Measurements from ENCODE around the gene ZDHHC1. TPM values are rescaled to one million over a fixed set of nuclear protein-coding genes. Genes with fewer than 3 reads are reported as not detected.
A peak's percentile ranks its signal among the peaks of the same experiment; 100 is the strongest.

The ZDHHC1 gene
- total and polyA plus RNA-seq, 2 of the 13 experiments (the other 11 are each of a cell fraction or from before 2014, with no cell fraction given), result 0.51 to 1.1 TPM

DNA sequence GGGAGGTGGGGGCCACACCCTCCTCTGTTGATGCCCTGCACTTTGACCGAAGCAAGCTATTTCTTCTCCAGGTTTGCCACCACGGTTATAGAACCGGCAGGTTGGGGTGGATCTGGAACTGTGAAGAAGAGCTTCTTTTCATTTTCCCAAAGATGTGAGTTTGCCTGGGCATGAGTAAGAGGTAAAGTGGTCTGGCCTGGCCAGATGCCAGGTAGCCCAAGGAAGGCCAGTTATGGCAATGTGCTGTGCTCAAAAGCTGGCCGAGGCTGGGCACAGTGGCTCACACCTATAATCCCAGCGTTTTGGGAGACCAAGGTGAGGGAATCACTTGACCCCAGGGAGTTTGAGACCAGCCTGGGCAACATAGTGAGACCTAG is 46.0 kb upstream of the ZDHHC1 start (continued):
- TF ChIP-seq, protein P1, sequence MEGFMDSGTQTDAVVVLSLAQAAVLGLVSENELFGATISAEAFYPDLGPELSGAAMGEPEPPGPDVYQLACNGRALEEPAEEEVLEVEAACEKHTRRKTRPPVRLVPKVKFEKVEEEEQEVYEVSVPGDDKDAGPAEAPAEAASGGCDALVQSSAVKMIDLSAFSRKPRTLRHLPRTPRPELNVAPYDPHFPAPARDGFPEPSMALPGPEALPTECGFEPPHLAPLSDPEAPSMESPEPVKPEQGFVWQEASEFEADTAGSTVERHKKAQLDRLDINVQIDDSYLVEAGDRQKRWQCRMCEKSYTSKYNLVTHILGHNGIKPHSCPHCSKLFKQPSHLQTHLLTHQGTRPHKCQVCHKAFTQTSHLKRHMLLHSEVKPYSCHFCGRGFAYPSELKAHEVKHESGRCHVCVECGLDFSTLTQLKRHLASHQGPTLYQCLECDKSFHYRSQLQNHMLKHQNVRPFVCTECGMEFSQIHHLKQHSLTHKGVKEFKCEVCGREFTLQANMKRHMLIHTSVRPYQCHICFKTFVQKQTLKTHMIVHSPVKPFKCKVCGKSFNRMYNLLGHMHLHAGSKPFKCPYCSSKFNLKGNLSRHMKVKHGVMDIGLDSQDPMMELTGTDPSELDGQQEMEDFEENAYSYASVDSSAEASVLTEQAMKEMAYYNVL (CRISPR knock-in tag; IDR thresholded peaks at IDR 0.05; ENCODE audit: borderline replicate concordance), result no peak
- TF ChIP-seq, protein P2, sequence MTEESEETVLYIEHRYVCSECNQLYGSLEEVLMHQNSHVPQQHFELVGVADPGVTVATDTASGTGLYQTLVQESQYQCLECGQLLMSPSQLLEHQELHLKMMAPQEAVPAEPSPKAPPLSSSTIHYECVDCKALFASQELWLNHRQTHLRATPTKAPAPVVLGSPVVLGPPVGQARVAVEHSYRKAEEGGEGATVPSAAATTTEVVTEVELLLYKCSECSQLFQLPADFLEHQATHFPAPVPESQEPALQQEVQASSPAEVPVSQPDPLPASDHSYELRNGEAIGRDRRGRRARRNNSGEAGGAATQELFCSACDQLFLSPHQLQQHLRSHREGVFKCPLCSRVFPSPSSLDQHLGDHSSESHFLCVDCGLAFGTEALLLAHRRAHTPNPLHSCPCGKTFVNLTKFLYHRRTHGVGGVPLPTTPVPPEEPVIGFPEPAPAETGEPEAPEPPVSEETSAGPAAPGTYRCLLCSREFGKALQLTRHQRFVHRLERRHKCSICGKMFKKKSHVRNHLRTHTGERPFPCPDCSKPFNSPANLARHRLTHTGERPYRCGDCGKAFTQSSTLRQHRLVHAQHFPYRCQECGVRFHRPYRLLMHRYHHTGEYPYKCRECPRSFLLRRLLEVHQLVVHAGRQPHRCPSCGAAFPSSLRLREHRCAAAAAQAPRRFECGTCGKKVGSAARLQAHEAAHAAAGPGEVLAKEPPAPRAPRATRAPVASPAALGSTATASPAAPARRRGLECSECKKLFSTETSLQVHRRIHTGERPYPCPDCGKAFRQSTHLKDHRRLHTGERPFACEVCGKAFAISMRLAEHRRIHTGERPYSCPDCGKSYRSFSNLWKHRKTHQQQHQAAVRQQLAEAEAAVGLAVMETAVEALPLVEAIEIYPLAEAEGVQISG (CRISPR knock-in tag; IDR thresholded peaks at IDR 0.05), result no peak

DNA sequence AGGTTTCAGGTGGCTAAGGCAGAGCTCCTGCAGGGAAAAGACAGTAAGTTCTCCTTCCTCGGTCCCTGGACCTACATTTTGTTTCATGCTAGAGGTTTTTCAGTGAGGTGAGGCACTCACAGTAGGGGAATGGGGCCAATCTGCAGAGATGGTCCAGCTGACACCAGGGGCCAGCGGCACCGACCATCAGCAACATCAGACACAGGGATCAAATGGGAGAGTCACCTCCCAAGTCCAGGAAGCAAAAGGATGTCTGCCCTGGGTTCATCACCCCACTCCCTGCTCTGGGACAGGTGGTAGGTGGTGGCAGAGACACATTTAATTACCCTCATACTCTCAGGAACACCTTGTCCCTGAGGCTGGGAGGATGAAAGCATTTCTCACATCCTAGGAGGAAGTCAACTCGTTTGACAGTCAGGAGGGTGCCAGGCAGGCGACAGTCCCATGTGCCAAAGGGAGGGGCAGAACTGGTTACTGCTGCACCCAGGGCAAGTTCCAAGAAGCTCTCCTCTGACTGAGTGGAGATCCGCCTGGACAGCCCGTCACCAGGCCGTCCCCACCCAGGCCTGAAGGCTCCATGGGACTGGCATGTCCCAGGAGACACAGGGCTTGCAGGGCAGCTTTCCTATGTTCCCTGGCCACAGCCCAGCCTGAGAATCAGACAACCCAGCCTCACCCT is 45.5 kb upstream of the ZDHHC1 start:
- no peak overlapping the region for H3K4me2 ChIP-seq (ENCODE audit: low read depth, low read length)
- peaks cover 8% of the 10 kb centered on the region for H3K79me2 ChIP-seq (ENCODE audit: insufficient read depth, low read length)
- H4K20me1 ChIP-seq (ENCODE audit: insufficient read depth, low read length), result peaks cover 7% of the 10 kb centered on the region; the same call in 1 of the 2 replicates
- no peak overlapping the region for H3K27ac ChIP-seq (ENCODE audit: extremely low read length, insufficient read depth, low read length)
- TF ChIP-seq GABPA (IDR thresholded peaks at IDR 0.05; ENCODE audit: low read depth, low read length), result 0 out of 2 replicates have a peak, but pooled peaks have one; percentile 7
- no peak for TF ChIP-seq GABPA (CRISPR knock-in tag; IDR thresholded peaks at IDR 0.05; ENCODE audit: low read depth)
- TF ChIP-seq, protein P3, sequence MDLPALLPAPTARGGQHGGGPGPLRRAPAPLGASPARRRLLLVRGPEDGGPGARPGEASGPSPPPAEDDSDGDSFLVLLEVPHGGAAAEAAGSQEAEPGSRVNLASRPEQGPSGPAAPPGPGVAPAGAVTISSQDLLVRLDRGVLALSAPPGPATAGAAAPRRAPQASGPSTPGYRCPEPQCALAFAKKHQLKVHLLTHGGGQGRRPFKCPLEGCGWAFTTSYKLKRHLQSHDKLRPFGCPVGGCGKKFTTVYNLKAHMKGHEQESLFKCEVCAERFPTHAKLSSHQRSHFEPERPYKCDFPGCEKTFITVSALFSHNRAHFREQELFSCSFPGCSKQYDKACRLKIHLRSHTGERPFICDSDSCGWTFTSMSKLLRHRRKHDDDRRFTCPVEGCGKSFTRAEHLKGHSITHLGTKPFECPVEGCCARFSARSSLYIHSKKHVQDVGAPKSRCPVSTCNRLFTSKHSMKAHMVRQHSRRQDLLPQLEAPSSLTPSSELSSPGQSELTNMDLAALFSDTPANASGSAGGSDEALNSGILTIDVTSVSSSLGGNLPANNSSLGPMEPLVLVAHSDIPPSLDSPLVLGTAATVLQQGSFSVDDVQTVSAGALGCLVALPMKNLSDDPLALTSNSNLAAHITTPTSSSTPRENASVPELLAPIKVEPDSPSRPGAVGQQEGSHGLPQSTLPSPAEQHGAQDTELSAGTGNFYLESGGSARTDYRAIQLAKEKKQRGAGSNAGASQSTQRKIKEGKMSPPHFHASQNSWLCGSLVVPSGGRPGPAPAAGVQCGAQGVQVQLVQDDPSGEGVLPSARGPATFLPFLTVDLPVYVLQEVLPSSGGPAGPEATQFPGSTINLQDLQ (CRISPR knock-in tag; IDR thresholded peaks at IDR 0.05), result no peak
- TF ChIP-seq, protein P4, sequence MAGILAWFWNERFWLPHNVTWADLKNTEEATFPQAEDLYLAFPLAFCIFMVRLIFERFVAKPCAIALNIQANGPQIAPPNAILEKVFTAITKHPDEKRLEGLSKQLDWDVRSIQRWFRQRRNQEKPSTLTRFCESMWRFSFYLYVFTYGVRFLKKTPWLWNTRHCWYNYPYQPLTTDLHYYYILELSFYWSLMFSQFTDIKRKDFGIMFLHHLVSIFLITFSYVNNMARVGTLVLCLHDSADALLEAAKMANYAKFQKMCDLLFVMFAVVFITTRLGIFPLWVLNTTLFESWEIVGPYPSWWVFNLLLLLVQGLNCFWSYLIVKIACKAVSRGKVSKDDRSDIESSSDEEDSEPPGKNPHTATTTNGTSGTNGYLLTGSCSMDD (CRISPR knock-in tag; IDR thresholded peaks at IDR 0.05), result no peak
- no peak for TF ChIP-seq ATAD3A (CRISPR knock-in tag; IDR thresholded peaks at IDR 0.05)
- DNase-seq (ENCODE audit: low spot score) (no peak), FAIRE-seq (no peak), ATAC-seq (no peak)
- H3K4me3 ChIP-seq (replicated peaks in 1 of 3; ENCODE audit: insufficient read depth in 1 of 3, low read depth in 2 of 3, low read length in 3 of 3), result no peak overlapping the region
- BruUV-seq (replicated peaks), result no TSS peak
- 94% methylated on average over 8 of the region's 8 CpGs for WGBS (ENCODE audit: low lambda C conversion rate)
- H3K36me3 ChIP-seq (replicated peaks in 1 of 2; ENCODE audit: control insufficient read depth in 1 of 2, insufficient read depth in 2 of 2, low read length in 2 of 2), result peaks cover 4 to 13% of the 10 kb centered on the region in 2 experiments; a peak in 3 of 5 replicates
- H3K4me1 ChIP-seq (ENCODE audit: insufficient read depth, low read length), result peaks cover 27% of the 10 kb centered on the region
- H3K9ac ChIP-seq (ENCODE audit: insufficient read depth, low read depth, low read length), result no peak overlapping the region
- intact Hi-C loops (cut with micrococcal nuclease; ENCODE audit: unreplicated experiment), result no loop called here
- in situ Hi-C loops (cut with HindIII; ENCODE audit: extremely low pct_ligation_motif_present, low pct_unique_long_range_greater_than_20kb), result no loop called here
- CTCF ChIA-PET (ENCODE audit: low intra/inter-chr PET ratio, low total read pairs), result no interaction called here
- POLR2A ChIA-PET, result no interaction called here
- H2AFZ ChIP-seq (ENCODE audit: low read length), result no peak overlapping the region
- H3K9me3 ChIP-seq (ENCODE audit: low read length), result no peaks in the 10 kb centered on the region
- no peaks in the 10 kb centered on the region for H3K27me3 ChIP-seq (ENCODE audit: control insufficient read depth in 1 of 2, insufficient read depth in 2 of 2, low read length in 2 of 2)

All from HepG2 (cell line).